A549 (cell line): ENCODE data around the gene CRYGC. TPM values are rescaled to one million over a fixed set of nuclear protein-coding genes. Genes with fewer than 3 reads are reported as not detected.
A peak's percentile ranks its signal among the peaks of the same experiment; 100 is the strongest.
"Not testable (repeated sequence)": the region's sequence is repeated elsewhere in the genome, so short reads cannot be mapped to it uniquely, and the experiment has no call there.

Experiments used
- ATAC-seq, 2 experiments: fragments of 200-7000 bp in 1 of 2; fragments of >200 bp in 1 of 2; cut with Nextera tagmentation in 1 of 2; cut with Tn5 transposase in 1 of 2; 3 replicates each; pipeline versions ENCODE4 v1.8.0 to v1.9.1; 2018 to 2020; ENCODE audit warnings: mild to moderate bottlenecking in 1 of 2, moderate library complexity in 1 of 2
- CTCF ChIA-PET: fragments of 300-600 bp; sonication (Branson Sonifier 250); formaldehyde crosslinking; extraction: SDS; loops from one replicate; lab custom pipeline; 2021; ENCODE audit warnings: antibody characterized with exemption, inconsistent platforms; lab: Yijun Ruan, JAX
- POLR2A ChIA-PET: fragments of 350-600 bp; formaldehyde crosslinking; extraction: SDS; loops from one replicate; lab custom pipeline; 2021; ENCODE audit warnings: antibody characterized with exemption, inconsistent platforms; lab: Yijun Ruan, JAX
- DNase-seq, 2 experiments: peaks; one replicate each; pipeline versions ENCODE4 v3.0.0 to v3.0.0-alpha.2; 2011 to 2016; ENCODE audit warnings: low read depth in 1 of 2, low spot score in 1 of 2
- FAIRE-seq: peaks from 2 replicates; lab custom pipeline; 2011; peaks lifted over from hg19 to GRCh38; lab: Jason Lieb, UNC
- H3K27ac ChIP-seq, 2 experiments: fragments of >200 bp; sonication (Bioruptor Twin); formaldehyde crosslinking; 3 replicates each; pipeline ENCODE4 v1.5.1; 2016 to 2017
- H3K4me1 ChIP-seq: fragments of >200 bp; sonication (Bioruptor Twin); formaldehyde crosslinking; 3 replicates; pipeline ENCODE4 v1.6.1; 2016
- H3K4me2 ChIP-seq: fragments of >200 bp; sonication (Bioruptor Twin); formaldehyde crosslinking; 3 replicates; pipeline ENCODE4 v1.6.1; 2016
- H3K4me3 ChIP-seq: fragments of >200 bp; sonication (Bioruptor Twin); formaldehyde crosslinking; 3 replicates; pipeline ENCODE4 v1.5.1; 2016
- H3K9me3 ChIP-seq: fragments of >200 bp; sonication (Bioruptor Twin); formaldehyde crosslinking; 3 replicates; pipeline ENCODE4 v1.6.1; 2016
- ATOH8 ChIP-seq: fragments of 250-450 bp; sonication (Bioruptor Pico); IDR thresholded peaks from 2 replicates; pipeline ENCODE4 v1.5.0; 2020; ENCODE audit warnings: low read depth, mild to moderate bottlenecking, moderate library complexity
- CBX2 ChIP-seq: fragments of 200-600 bp; sonication (generic); IDR thresholded peaks from 2 replicates; pipeline ENCODE4 v1.6.1; 2016; ENCODE audit warnings: low read depth, mild to moderate bottlenecking, borderline replicate concordance
- CBX8 ChIP-seq: fragments of 200-600 bp; sonication (generic); IDR thresholded peaks from 2 replicates; pipeline ENCODE4 v1.6.1; 2016
- CHD2 ChIP-seq: fragments of 150-350 bp; IDR thresholded peaks from 2 replicates; pipeline ENCODE4 v1.6.1; 2014; ENCODE audit warnings: low read length; ENCODE audit not compliant: partially characterized antibody
- CTCF ChIP-seq: fragments of >200 bp; sonication (Bioruptor Twin); formaldehyde crosslinking; IDR thresholded peaks from 3 replicates; pipeline ENCODE4 v1.5.1; 2016
- E2F6 ChIP-seq: IDR thresholded peaks from 2 replicates; pipeline ENCODE4 v1.6.1; 2012; ENCODE audit warnings: low read depth, borderline replicate concordance
- EP300 ChIP-seq, 2 experiments: fragments of >200 bp; sonication (Bioruptor Twin); formaldehyde crosslinking; IDR thresholded peaks; 2 replicates in 1 of 2; 3 replicates in 1 of 2; pipeline ENCODE4 v1.6.1; 2016 to 2017
- FOSB ChIP-seq: fragments of 250-450 bp; sonication (Bioruptor Pico); IDR thresholded peaks from 2 replicates; pipeline ENCODE4 v1.5.0; 2020; ENCODE audit warnings: mild to moderate bottlenecking, moderate library complexity
- HES2 ChIP-seq: fragments of >200 bp; sonication (Bioruptor Twin); formaldehyde crosslinking; IDR thresholded peaks from 2 replicates; pipeline ENCODE4 v1.6.1; 2016
- HOXB13 ChIP-seq: fragments of 250-450 bp; sonication (Bioruptor Pico); IDR thresholded peaks from 2 replicates; pipeline ENCODE4 v1.5.0; 2020; ENCODE audit warnings: low read depth, mild to moderate bottlenecking, moderate library complexity
- JUNB ChIP-seq: fragments of >200 bp; sonication (Bioruptor Twin); formaldehyde crosslinking; IDR thresholded peaks from 2 replicates; pipeline ENCODE4 v1.6.1; 2016
- KDM1A ChIP-seq: fragments of 200-600 bp; sonication (generic); IDR thresholded peaks from 2 replicates; pipeline ENCODE4 v1.6.1; 2016; ENCODE audit warnings: low read depth, mild to moderate bottlenecking
- MYC ChIP-seq: IDR thresholded peaks from 2 replicates; pipeline ENCODE4 v1.6.1; 2012; ENCODE audit warnings: mild to moderate bottlenecking, inconsistent platforms, low read length, improper control_type of control experiment, borderline replicate concordance
- NFE2L2 ChIP-seq: fragments of 150-350 bp; conservative IDR thresholded peaks from 2 replicates; pipeline ENCODE4 v1.6.1; 2014; ENCODE audit warnings: low read length
- NPAS2 ChIP-seq: fragments of 250-450 bp; sonication (Bioruptor Pico); IDR thresholded peaks from 2 replicates; pipeline ENCODE4 v1.8.0; 2022; ENCODE audit warnings: mild to moderate bottlenecking, moderate library complexity, borderline replicate concordance
- PHF8 ChIP-seq: fragments of 200-600 bp; sonication (generic); IDR thresholded peaks from 2 replicates; pipeline ENCODE4 v1.6.1; 2016; ENCODE audit warnings: low read depth, mild to moderate bottlenecking, antibody characterized with exemption, moderate library complexity, borderline replicate concordance
- POLR2AphosphoS2 ChIP-seq: conservative IDR thresholded peaks from 2 replicates; pipeline ENCODE4 v1.6.1; 2012; ENCODE audit warnings: low read length, improper control_type of control experiment, inconsistent platforms
- RARB ChIP-seq: fragments of 250-450 bp; sonication (Bioruptor Pico); IDR thresholded peaks from 2 replicates; pipeline ENCODE4 v1.8.0; 2021; ENCODE audit warnings: mild to moderate bottlenecking, moderate library complexity
- REST ChIP-seq: fragments of 200-600 bp; sonication (generic); IDR thresholded peaks from 2 replicates; pipeline ENCODE4 v1.6.1; 2016; ENCODE audit warnings: antibody characterized with exemption, mild to moderate bottlenecking, moderate library complexity
- RFX5 ChIP-seq: fragments of 450-650 bp; IDR thresholded peaks from 2 replicates; pipeline ENCODE4 v1.7.1; 2014; ENCODE audit warnings: antibody characterized with exemption, mild to moderate bottlenecking, moderate library complexity
- RNF2 ChIP-seq: fragments of 200-600 bp; sonication (generic); IDR thresholded peaks from 2 replicates; pipeline ENCODE4 v1.6.1; 2016; ENCODE audit warnings: low read depth, mild to moderate bottlenecking, antibody characterized with exemption, moderate library complexity, borderline replicate concordance
- SREBF2 ChIP-seq: fragments of 450-650 bp; IDR thresholded peaks from 2 replicates; pipeline ENCODE4 v1.6.1; 2014; ENCODE audit warnings: mild to moderate bottlenecking, moderate library complexity
- ZSCAN20 ChIP-seq: fragments of 250-450 bp; sonication (Bioruptor Pico); IDR thresholded peaks from 2 replicates; pipeline ENCODE4 v1.8.0; 2022; ENCODE audit warnings: mild to moderate bottlenecking, moderate library complexity
- WGBS: methylation state at CpG from one replicate; pipeline ENCODE4 v1.1.6; 2017; ENCODE audit errors: missing lambda C conversion rate; 5-methylcytosine and 5-hydroxymethylcytosine counted together
- polyA plus RNA-seq, 4 experiments: library from polyadenylated mRNA; depleted of rRNA in 3 of 4; stranded (reverse); fragments of >200 nt; fragmentation: RNase III in 1 of 4; extraction: RNeasy Plus Mini Kit Qiagen cat#74134 plus additional on column Dnase treatment in 1 of 4; gene quantifications; 2 replicates in 3 of 4; 3 replicates in 1 of 4; pipeline ENCODE4 v1.2.3, GENCODE V29; 2011 to 2017

The CRYGC gene
- polyA plus RNA-seq, 2 of the 4 experiments (the other 2 are of a cell fraction) = not detected

GRCh38 chr2:208125251-208125650 lies 4.4 kb downstream of the CRYGC start:
- TF ChIP-seq PHF8 (no peak), FOSB (CRISPR knock-in tag) (no peak), RFX5 (no peak)
- DNase-seq (no peak), FAIRE-seq (no peak), ATAC-seq (no peak; a peak in 1 of 6 replicates)
- Histone ChIP-seq H3K4me3 (no peak overlapping the region), H3K4me2 (no peak overlapping the region), H3K27ac (no peak overlapping the region), H3K4me1 (no peaks in the 10 kb centered on the region), H3K9me3 (no peaks in the 10 kb centered on the region)
- POLR2A ChIA-PET = no interaction called here
- WGBS = 44% methylated on average over 4 of the region's 4 CpGs
- CTCF ChIA-PET = interaction anchor here (0.6 to 1.4 kb wide), 2 partner anchors 18 to 50 kb away, joined by 3 to 6 read pairs; no protein-coding TSS in a partner anchor

- POLR2A ChIA-PET, H3K27ac ChIP-seq, H3K4me1 ChIP-seq, DNase-seq, H3K9me3 ChIP-seq, H3K4me2 ChIP-seq, FAIRE-seq, H3K4me3 ChIP-seq: not testable (repeated sequence)
- WGBS = 84% methylated on average over 29 of the region's 46 CpGs
- CTCF ChIA-PET = interaction anchor here (1.4 kb wide), 1 partner anchor 51 kb away, joined by 6 read pairs; no protein-coding TSS in a partner anchor
- peak in 1 of 2 experiments; percentile 23; a peak in 1 of 6 replicates for ATAC-seq
Measured at GRCh38 chr2:208124013-208124715, 5.5 kb downstream of the CRYGC start, which contains the start of gene CRYGD. Gene CRYGD, minus strand, starts transcription at chr2:208124524. Its CDS starts 51 bp downstream, at chr2:208124473.

- ChIA-PET CTCF (no interaction called here), POLR2A (no interaction called here)
- TF ChIP-seq HOXB13 (CRISPR knock-in tag) (no peak), PHF8 (no peak), ZSCAN20 (CRISPR knock-in tag) (no peak), KDM1A (no peak), EP300 (IDR thresholded peaks at IDR 0.05) (no peak), E2F6 (no peak), REST (no peak), RNF2 (no peak), NFE2L2 (no peak)
- H3K27ac ChIP-seq = no peak overlapping the region
- H3K9me3 ChIP-seq = no peaks in the 10 kb centered on the region
- H3K4me2 ChIP-seq = no peak overlapping the region
- WGBS = 55% methylated on average over 1 of the region's 1 CpG
- no peak overlapping the region for H3K4me3 ChIP-seq
- no peak for ATAC-seq
- FAIRE-seq = no peak
- DNase-seq = no peak
- no peaks in the 10 kb centered on the region for H3K4me1 ChIP-seq
Measured at GRCh38 chr2:208122248-208122647, 7.4 kb downstream of the CRYGC start.

GRCh38 chr2:208118918-208119317 lies 10.7 kb downstream of the CRYGC start:
- no peaks in the 10 kb centered on the region for H3K4me1 ChIP-seq
- no peak overlapping the region for H3K4me3 ChIP-seq
- no peak overlapping the region for H3K27ac ChIP-seq
- no peaks in the 10 kb centered on the region for H3K9me3 ChIP-seq
- ChIA-PET POLR2A (no interaction called here), CTCF (interaction anchor here (0.7 kb wide), 1 partner anchor 1721 kb away, joined by 3 read pairs; no protein-coding TSS in a partner anchor)
- ATAC-seq (no peak), DNase-seq (no peak), FAIRE-seq (no peak)
- no peak overlapping the region for H3K4me2 ChIP-seq
- WGBS = 77% methylated on average over 3 of the region's 3 CpGs
- TF ChIP-seq CTCF (no peak), FOSB (CRISPR knock-in tag) (no peak), CBX8 (no peak), RARB (CRISPR knock-in tag) (no peak), CBX2 (no peak), MYC (no peak), CHD2 (no peak), SREBF2 (no peak), ATOH8 (no peak), POLR2AphosphoS2 (no peak), JUNB (no peak), NPAS2 (CRISPR knock-in tag) (no peak), HES2 (no peak)
